ENCODE results near the gene STAB1.

DNA sequence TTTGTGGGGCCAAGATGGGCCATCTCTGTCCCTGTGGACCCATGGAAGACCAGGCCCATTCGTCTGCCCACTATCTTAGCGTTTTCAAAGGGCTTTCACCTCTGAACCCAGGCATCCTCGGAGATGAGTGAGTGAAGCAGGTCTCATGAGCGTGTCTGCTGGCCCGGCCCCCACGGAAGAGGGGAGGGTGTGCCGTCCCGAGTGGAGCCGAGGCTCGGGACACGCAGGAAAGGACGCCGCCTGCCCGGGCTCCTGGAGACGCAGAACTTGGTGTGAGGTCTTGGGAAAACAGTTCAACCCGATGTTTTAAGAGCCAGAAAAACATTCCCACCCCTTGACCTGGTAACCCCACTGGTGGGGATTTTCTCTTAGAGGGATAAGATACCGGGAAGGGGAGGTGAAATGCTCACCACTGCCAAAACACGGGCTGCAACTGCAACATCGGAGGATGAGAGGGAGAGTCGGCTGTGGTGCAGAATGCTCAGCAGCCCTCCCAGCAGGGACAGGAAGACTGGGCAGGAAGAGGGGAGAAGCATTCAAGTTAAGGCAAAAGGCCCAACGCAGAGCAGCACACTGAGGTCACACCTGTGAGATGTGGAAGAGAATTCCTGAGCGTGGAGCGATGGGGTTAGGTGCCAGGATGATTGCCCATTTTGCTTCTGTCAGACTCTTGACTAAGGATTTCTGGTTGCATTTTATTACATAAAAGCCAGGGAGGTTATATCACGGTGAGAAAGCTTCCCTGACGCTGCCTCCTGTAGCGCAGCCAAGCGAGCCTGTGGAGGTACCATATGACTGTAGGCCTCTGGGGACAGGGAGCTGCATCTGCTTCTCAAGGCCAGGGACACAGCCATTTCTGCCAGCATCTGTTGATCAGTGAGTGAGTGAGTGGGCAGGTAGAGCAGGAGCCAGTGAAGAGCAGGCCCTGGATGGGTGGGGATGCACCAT lies 14.1 kb upstream of the STAB1 start:
- TF ChIP-seq, protein P1, sequence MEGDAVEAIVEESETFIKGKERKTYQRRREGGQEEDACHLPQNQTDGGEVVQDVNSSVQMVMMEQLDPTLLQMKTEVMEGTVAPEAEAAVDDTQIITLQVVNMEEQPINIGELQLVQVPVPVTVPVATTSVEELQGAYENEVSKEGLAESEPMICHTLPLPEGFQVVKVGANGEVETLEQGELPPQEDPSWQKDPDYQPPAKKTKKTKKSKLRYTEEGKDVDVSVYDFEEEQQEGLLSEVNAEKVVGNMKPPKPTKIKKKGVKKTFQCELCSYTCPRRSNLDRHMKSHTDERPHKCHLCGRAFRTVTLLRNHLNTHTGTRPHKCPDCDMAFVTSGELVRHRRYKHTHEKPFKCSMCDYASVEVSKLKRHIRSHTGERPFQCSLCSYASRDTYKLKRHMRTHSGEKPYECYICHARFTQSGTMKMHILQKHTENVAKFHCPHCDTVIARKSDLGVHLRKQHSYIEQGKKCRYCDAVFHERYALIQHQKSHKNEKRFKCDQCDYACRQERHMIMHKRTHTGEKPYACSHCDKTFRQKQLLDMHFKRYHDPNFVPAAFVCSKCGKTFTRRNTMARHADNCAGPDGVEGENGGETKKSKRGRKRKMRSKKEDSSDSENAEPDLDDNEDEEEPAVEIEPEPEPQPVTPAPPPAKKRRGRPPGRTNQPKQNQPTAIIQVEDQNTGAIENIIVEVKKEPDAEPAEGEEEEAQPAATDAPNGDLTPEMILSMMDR (optimal IDR thresholded peaks at IDR 0.05 in 1 of 3, IDR thresholded peaks at IDR 0.05 in 1 of 3, conservative IDR thresholded peaks at IDR 0.05 in 1 of 3; ENCODE audit: extremely low read depth in 1 of 3, insufficient read depth in 2 of 3, low read length in 3 of 3), result no peak
- no peak for TF ChIP-seq EZH2 (IDR thresholded peaks at IDR 0.05; ENCODE audit: low read length)
